HG03575 (cell line): ENCODE measurements around the gene STARD9.
"Not testable (repeated sequence)": the region's sequence is repeated elsewhere in the genome, so short reads cannot be mapped to it uniquely, and the experiment has no call there.

Experiments
- ATAC-seq: cut with Tn5 transposase; IDR thresholded peaks from one replicate; pipeline ENCODE4 v1.9.1; 2021; ENCODE audit not compliant: unreplicated experiment, insufficient number of reproducible peaks, low FRiP score; ENCODE audit errors: extremely low read depth

STARD9 gene

GRCh38 chr15:42616107-42616506 lies 40.7 kb downstream of the STARD9 start:
- no peak for ATAC-seq

- ATAC-seq, result no peak
Measured at GRCh38 chr15:42619656-42620371, 44.4 kb downstream of the STARD9 start.

GRCh38 chr15:42621386-42621785 lies 46.0 kb downstream of the STARD9 start:
- ATAC-seq, result no peak

- ATAC-seq, result no peak
Measured at GRCh38 chr15:42621996-42622925, 46.9 kb downstream of the STARD9 start.

GRCh38 chr15:42623951-42624350 lies 48.5 kb downstream of the STARD9 start:
- no peak for ATAC-seq

- no peak for ATAC-seq
Measured at GRCh38 chr15:42627485-42627884, 52.1 kb downstream of the STARD9 start.

GRCh38 chr15:42628761-42629160 lies 53.4 kb downstream of the STARD9 start:
- no peak for ATAC-seq

GRCh38 chr15:42632105-42632675 lies 56.8 kb downstream of the STARD9 start:
- no peak for ATAC-seq

- ATAC-seq, result no peak
Measured at GRCh38 chr15:42640109-42640508, 64.7 kb downstream of the STARD9 start.

GRCh38 chr15:42650208-42651066 lies 75.0 kb downstream of the STARD9 start:
- no peak for ATAC-seq

- no peak for ATAC-seq
Measured at GRCh38 chr15:42665827-42666226, 90.4 kb downstream of the STARD9 start.

- ATAC-seq, result no peak
Measured at GRCh38 chr15:42667855-42668254, 92.4 kb downstream of the STARD9 start.

GRCh38 chr15:42670451-42670850 lies 95.0 kb downstream of the STARD9 start:
- no peak for ATAC-seq

GRCh38 chr15:42672444-42672843 lies 97.0 kb downstream of the STARD9 start:
- no peak for ATAC-seq

GRCh38 chr15:42674472-42674871 lies 99.1 kb downstream of the STARD9 start:
- ATAC-seq, result no peak

- no peak for ATAC-seq
Measured at GRCh38 chr15:42675021-42675420, 99.6 kb downstream of the STARD9 start.

GRCh38 chr15:42679285-42680141 lies 104.1 kb downstream of the STARD9 start:
- no peak for ATAC-seq

GRCh38 chr15:42680142-42680482 lies 104.7 kb downstream of the STARD9 start:
- not testable (repeated sequence) for ATAC-seq
